ENCODE data around the gene PRND.

DNA sequence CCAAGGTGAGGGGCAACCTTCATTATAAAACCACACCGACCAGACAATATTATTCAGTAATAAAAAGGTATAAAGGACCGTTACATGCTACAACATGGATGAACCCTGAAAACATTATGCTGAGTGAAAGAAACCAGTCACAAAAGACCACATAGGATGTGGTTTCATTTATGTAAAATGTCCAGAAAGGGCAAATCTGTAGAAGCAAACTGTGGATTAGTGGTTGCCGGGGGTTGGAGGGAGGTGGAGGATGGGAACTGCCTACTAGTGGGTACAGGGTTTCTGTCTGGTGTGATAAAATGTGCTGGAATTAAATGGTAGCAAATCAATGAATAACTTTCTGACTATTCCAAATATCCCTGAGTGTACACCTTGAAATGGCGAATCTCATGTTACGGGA is 10.2 kb upstream of the PRND start:
- TF ChIP-seq, protein P1, sequence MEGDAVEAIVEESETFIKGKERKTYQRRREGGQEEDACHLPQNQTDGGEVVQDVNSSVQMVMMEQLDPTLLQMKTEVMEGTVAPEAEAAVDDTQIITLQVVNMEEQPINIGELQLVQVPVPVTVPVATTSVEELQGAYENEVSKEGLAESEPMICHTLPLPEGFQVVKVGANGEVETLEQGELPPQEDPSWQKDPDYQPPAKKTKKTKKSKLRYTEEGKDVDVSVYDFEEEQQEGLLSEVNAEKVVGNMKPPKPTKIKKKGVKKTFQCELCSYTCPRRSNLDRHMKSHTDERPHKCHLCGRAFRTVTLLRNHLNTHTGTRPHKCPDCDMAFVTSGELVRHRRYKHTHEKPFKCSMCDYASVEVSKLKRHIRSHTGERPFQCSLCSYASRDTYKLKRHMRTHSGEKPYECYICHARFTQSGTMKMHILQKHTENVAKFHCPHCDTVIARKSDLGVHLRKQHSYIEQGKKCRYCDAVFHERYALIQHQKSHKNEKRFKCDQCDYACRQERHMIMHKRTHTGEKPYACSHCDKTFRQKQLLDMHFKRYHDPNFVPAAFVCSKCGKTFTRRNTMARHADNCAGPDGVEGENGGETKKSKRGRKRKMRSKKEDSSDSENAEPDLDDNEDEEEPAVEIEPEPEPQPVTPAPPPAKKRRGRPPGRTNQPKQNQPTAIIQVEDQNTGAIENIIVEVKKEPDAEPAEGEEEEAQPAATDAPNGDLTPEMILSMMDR (conservative IDR thresholded peaks at IDR 0.05) = no peak
- no peak for TF ChIP-seq EZH2 (IDR thresholded peaks at IDR 0.05; ENCODE audit: low read depth)

All from PC-9 (cell line).